ENCODE results near the gene NAMPT.
"Not testable (repeated sequence)": the region's sequence is repeated elsewhere in the genome, so short reads cannot be mapped to it uniquely, and the experiment has no call there.

- not testable (repeated sequence) for TF ChIP-seq ATF6 (CRISPR knock-in tag; IDR thresholded peaks at IDR 0.05); PBX2 (CRISPR knock-in tag; IDR thresholded peaks at IDR 0.05; ENCODE audit: low read depth); PBX2 (tag; conservative IDR thresholded peaks at IDR 0.05; ENCODE audit: low read depth); ZBTB7A (IDR thresholded peaks at IDR 0.05; ENCODE audit: borderline replicate concordance, control insufficient read depth, low read depth, low read length)
Observed at GRCh38 chr7:106324509-106324908, 39.7 kb upstream of the NAMPT start.

Data from K562 (cell line).